Left ventricle myocardium inferior (tissue), 1 donor: ENCODE results near the gene NPY2R. TPM values are rescaled to one million over a fixed set of nuclear protein-coding genes. Genes with fewer than 3 reads are reported as not detected.

Experiments used
- DNase-seq: peaks from one replicate; pipeline ENCODE4 v3.0.0-alpha.2; 2020
- H3K27ac ChIP-seq: fragments of 200-600 bp; replicated peaks from 2 replicates; pipeline ENCODE4 v1.8.0; 2021
- H3K27me3 ChIP-seq: fragments of 200-600 bp; 2 replicates; pipeline ENCODE4 v1.8.0; 2021; ENCODE audit warnings: low read depth
- H3K36me3 ChIP-seq: fragments of 200-600 bp; 2 replicates; pipeline ENCODE4 v1.8.0; 2021
- H3K4me1 ChIP-seq: fragments of 200-600 bp; 2 replicates; pipeline ENCODE4 v1.8.0; 2021
- H3K4me3 ChIP-seq: fragments of 200-600 bp; 2 replicates; pipeline ENCODE4 v1.8.0; 2021; ENCODE audit warnings: mild to moderate bottlenecking, moderate library complexity
- H3K9me3 ChIP-seq: fragments of 200-600 bp; replicated peaks from 2 replicates; pipeline ENCODE4 v1.8.0; 2021
- CTCF ChIP-seq: fragments of 200-600 bp; IDR thresholded peaks from 2 replicates; pipeline ENCODE4 v1.8.0; 2021; ENCODE audit warnings: antibody characterized with exemption, mild to moderate bottlenecking, borderline replicate concordance
- intact Hi-C: fragments of 100-400 bp; cut with micrococcal nuclease; formaldehyde crosslinking; loops from one replicate; pipeline ENCODE4 v1.11.0; 2022
- long read RNA-seq: library from polyadenylated mRNA; unstranded; transcript quantifications from one replicate; pipeline ENCODE4 v2.0.0, GENCODE V29; 2021
- total RNA-seq: library from RNA; stranded (reverse); fragmentation: NEBNext Ultra II Directional; extraction: Animal tissue kit (Norgen Biotek cat#: 25700); gene quantifications from one replicate; pipeline ENCODE4 v1.2.1, GENCODE V29; 2021
- donor health status: DM: no; HTN: yes; CAD: no; lungs with severe emphysema.

Gene NPY2R
- total RNA-seq, result not detected
- long read RNA-seq, result 0 reads

- Histone ChIP-seq H3K4me3 (peak within 1 kb of the TSS; percentile 48), H3K9me3 (no peaks in the 10 kb centered on the region), H3K27ac (no peak within 1 kb of the TSS), H3K27me3 (peaks cover 82% of the 10 kb centered on the region), H3K4me1 (peaks cover 15% of the 10 kb centered on the region), H3K36me3 (no peaks in the 10 kb centered on the region)
- no peak for DNase-seq
- intact Hi-C loops, result no loop called here
- no peak for TF ChIP-seq CTCF
These were observed at the start of gene NPY2R for GRCh38 chr4:155208258-155209054. NPY2R (plus strand) TSS chr4:155208636; CDS start chr4:155213940, 5,304 bp downstream.

- no peaks in the 10 kb centered on the region for H3K9me3 ChIP-seq
- intact Hi-C loops, result no loop called here
- no peak for DNase-seq
- no peak overlapping the region for H3K27ac ChIP-seq
- no peak overlapping the region for H3K4me3 ChIP-seq
- no peaks in the 10 kb centered on the region for H3K27me3 ChIP-seq
- H3K4me1 ChIP-seq, result no peaks in the 10 kb centered on the region
- TF ChIP-seq CTCF, result no peak
- no peaks in the 10 kb centered on the region for H3K36me3 ChIP-seq
These were observed 47.1 kb upstream of the NPY2R start for GRCh38 chr4:155161357-155161756.

- intact Hi-C loops, result no loop called here
These were observed 43.7 kb upstream of the NPY2R start for GRCh38 chr4:155164718-155165117.

GRCh38 chr4:155170569-155170968 lies 37.9 kb upstream of the NPY2R start:
- intact Hi-C loops, result no loop called here
- Histone ChIP-seq H3K4me1 (no peaks in the 10 kb centered on the region), H3K9me3 (peaks cover 17% of the 10 kb centered on the region), H3K36me3 (no peaks in the 10 kb centered on the region), H3K27ac (no peak overlapping the region), H3K4me3 (no peak overlapping the region), H3K27me3 (no peaks in the 10 kb centered on the region)
- DNase-seq, result no peak
- no peak for TF ChIP-seq CTCF

More at GRCh38 chr4:155164718-155165117, 43.7 kb upstream of the NPY2R start:
- DNase-seq, result no peak
- no peak overlapping the region for H3K27ac ChIP-seq
- no peaks in the 10 kb centered on the region for H3K27me3 ChIP-seq
- peaks cover 12% of the 10 kb centered on the region for H3K9me3 ChIP-seq
- no peaks in the 10 kb centered on the region for H3K36me3 ChIP-seq
- no peak overlapping the region for H3K4me3 ChIP-seq
- no peaks in the 10 kb centered on the region for H3K4me1 ChIP-seq
- TF ChIP-seq CTCF, result no peak

GRCh38 chr4:155173371-155173770 lies 35.1 kb upstream of the NPY2R start:
- Histone ChIP-seq H3K4me1 (no peaks in the 10 kb centered on the region), H3K27me3 (no peaks in the 10 kb centered on the region), H3K27ac (no peak overlapping the region), H3K4me3 (no peak overlapping the region), H3K36me3 (no peaks in the 10 kb centered on the region), H3K9me3 (peaks cover 17% of the 10 kb centered on the region)
- intact Hi-C loops, result no loop called here
- no peak for TF ChIP-seq CTCF
- no peak for DNase-seq
